Memory B cell (primary cell): ENCODE measurements around the gene MYO19.
"Not testable (repeated sequence)": the region's sequence is repeated elsewhere in the genome, so short reads cannot be mapped to it uniquely, and the experiment has no call there.

Experiments
- ATAC-seq: fragments of 150-1000 bp; cut with Tn5 transposase; 2 replicates; pipeline ENCODE4 v1.10.0; 2021; ENCODE audit warnings: low read depth, mild to moderate bottlenecking, moderate library complexity
- DNase-seq, 2 donors: peaks; one replicate each; pipeline ENCODE4 v3.0.0; 2022; ENCODE audit warnings: low spot score in 2 of 2
- H3K27ac Mint-ChIP-seq: one replicate; pipeline ENCODE4 v1.8.0; 2022; ENCODE audit warnings: mild to moderate bottlenecking, moderate library complexity, mixed read lengths
- H3K27me3 Mint-ChIP-seq: one replicate; pipeline ENCODE4 v1.8.0; 2022; ENCODE audit warnings: mixed read lengths
- H3K36me3 Mint-ChIP-seq: one replicate; pipeline ENCODE4 v1.8.0; 2022; ENCODE audit warnings: mild to moderate bottlenecking, mixed read lengths
- H3K4me1 Mint-ChIP-seq: one replicate; pipeline ENCODE4 v1.8.0; 2022; ENCODE audit warnings: mixed read lengths
- H3K4me3 Mint-ChIP-seq: one replicate; pipeline ENCODE4 v1.8.0; 2022; ENCODE audit warnings: mild to moderate bottlenecking, moderate library complexity, mixed read lengths
- H3K9me3 Mint-ChIP-seq: one replicate; pipeline ENCODE4 v1.8.0; 2022; ENCODE audit warnings: mixed read lengths

MYO19 gene

GRCh38 chr17:36500745-36501225 lies 33.9 kb downstream of the MYO19 start:
- Mint-ChIP-seq H3K4me3 (no peak overlapping the region), H3K9me3 (no peaks in the 10 kb centered on the region), H3K4me1 (no peaks in the 10 kb centered on the region), H3K27me3 (no peaks in the 10 kb centered on the region), H3K36me3 (peaks cover 13% of the 10 kb centered on the region), H3K27ac (no peak overlapping the region)
- ATAC-seq, result no peak
- DNase-seq, result no peak

- DNase-seq, result no peak
- H3K9me3 Mint-ChIP-seq, result no peaks in the 10 kb centered on the region
- H3K4me3 Mint-ChIP-seq, result no peak overlapping the region
- H3K27ac Mint-ChIP-seq, result no peak overlapping the region
- peaks cover 17% of the 10 kb centered on the region for H3K36me3 Mint-ChIP-seq
- H3K4me1 Mint-ChIP-seq, result no peaks in the 10 kb centered on the region
- H3K27me3 Mint-ChIP-seq, result no peaks in the 10 kb centered on the region
- ATAC-seq, result no peak
Measured at GRCh38 chr17:36498560-36499300, 35.9 kb downstream of the MYO19 start.

- Mint-ChIP-seq H3K4me1 (no peaks in the 10 kb centered on the region), H3K36me3 (peaks cover 16% of the 10 kb centered on the region), H3K27me3 (no peaks in the 10 kb centered on the region), H3K27ac (no peak overlapping the region), H3K9me3 (no peaks in the 10 kb centered on the region), H3K4me3 (no peak overlapping the region)
- ATAC-seq (no peak), DNase-seq (no peak)
Measured at GRCh38 chr17:36498155-36498554, 36.5 kb downstream of the MYO19 start.

GRCh38 chr17:36496018-36496789 lies 38.5 kb downstream of the MYO19 start:
- no peak overlapping the region for H3K4me3 Mint-ChIP-seq
- H3K36me3 Mint-ChIP-seq, result peaks cover 22% of the 10 kb centered on the region
- H3K4me1 Mint-ChIP-seq, result peaks cover 5% of the 10 kb centered on the region

GRCh38 chr17:36495076-36495578 lies 39.5 kb downstream of the MYO19 start:
- Mint-ChIP-seq H3K27ac (no peak overlapping the region), H3K36me3 (peaks cover 24% of the 10 kb centered on the region)

More at GRCh38 chr17:36496018-36496789, 38.5 kb downstream of the MYO19 start:
- ATAC-seq (no peak), DNase-seq (no peak)
- Mint-ChIP-seq H3K9me3 (no peaks in the 10 kb centered on the region), H3K27me3 (no peaks in the 10 kb centered on the region), H3K27ac (no peak overlapping the region)

GRCh38 chr17:36494674-36495073 lies 40.0 kb downstream of the MYO19 start:
- no peak overlapping the region for H3K4me3 Mint-ChIP-seq
- DNase-seq (no peak), ATAC-seq (no peak)
- H3K36me3 Mint-ChIP-seq, result peaks cover 27% of the 10 kb centered on the region
- H3K27ac Mint-ChIP-seq, result no peak overlapping the region
- peaks cover 12% of the 10 kb centered on the region for H3K4me1 Mint-ChIP-seq
- H3K9me3 Mint-ChIP-seq, result no peaks in the 10 kb centered on the region
- H3K27me3 Mint-ChIP-seq, result no peaks in the 10 kb centered on the region

More at GRCh38 chr17:36495076-36495578, 39.5 kb downstream of the MYO19 start:
- H3K27me3 Mint-ChIP-seq, result no peaks in the 10 kb centered on the region
- ATAC-seq, result no peak
- no peak overlapping the region for H3K4me3 Mint-ChIP-seq
- H3K4me1 Mint-ChIP-seq, result peaks cover 9% of the 10 kb centered on the region
- H3K9me3 Mint-ChIP-seq, result no peaks in the 10 kb centered on the region
- DNase-seq, result no peak

GRCh38 chr17:36493956-36494355 lies 40.7 kb downstream of the MYO19 start:
- H3K36me3 Mint-ChIP-seq, result peaks cover 28% of the 10 kb centered on the region
- no peak overlapping the region for H3K4me3 Mint-ChIP-seq
- H3K27me3 Mint-ChIP-seq, result no peaks in the 10 kb centered on the region
- H3K27ac Mint-ChIP-seq, result peak overlapping the region; percentile 47
- no peaks in the 10 kb centered on the region for H3K9me3 Mint-ChIP-seq
- H3K4me1 Mint-ChIP-seq, result peaks cover 17% of the 10 kb centered on the region
- DNase-seq (no peak), ATAC-seq (no peak)

- H3K27ac Mint-ChIP-seq, result peak within 1 kb of the TSS; percentile 96
- ATAC-seq (peak; percentile 95), DNase-seq (peak; percentile 82 to 83)
- peaks cover 10% of the 10 kb centered on the region for H3K27me3 Mint-ChIP-seq
- peaks cover 25% of the 10 kb centered on the region for H3K4me1 Mint-ChIP-seq
- peak within 1 kb of the TSS; percentile 99 for H3K4me3 Mint-ChIP-seq
- peaks cover 10% of the 10 kb centered on the region for H3K36me3 Mint-ChIP-seq
- no peaks in the 10 kb centered on the region for H3K9me3 Mint-ChIP-seq
Measured at GRCh38 chr17:36486204-36487194, 48.2 kb downstream of the MYO19 start, which contains the start of gene ZNHIT3. ZNHIT3 (plus strand) TSS chr17:36486681; CDS start chr17:36486700, 19 bp downstream.

- Mint-ChIP-seq H3K9me3 (no peaks in the 10 kb centered on the region), H3K27ac (peak overlapping the region; percentile 96), H3K27me3 (peaks cover 10% of the 10 kb centered on the region), H3K36me3 (peaks cover 10% of the 10 kb centered on the region), H3K4me1 (peaks cover 19% of the 10 kb centered on the region), H3K4me3 (peak overlapping the region; percentile 99)
- ATAC-seq (no peak), DNase-seq (no peak)
Measured at GRCh38 chr17:36485805-36486203, 48.9 kb downstream of the MYO19 start.

- Mint-ChIP-seq H3K4me3 (peak overlapping the region; percentile 99), H3K27me3 (peaks cover 13% of the 10 kb centered on the region), H3K9me3 (no peaks in the 10 kb centered on the region), H3K36me3 (peaks cover 7% of the 10 kb centered on the region), H3K4me1 (peaks cover 16% of the 10 kb centered on the region), H3K27ac (no peak overlapping the region)
- no peak for ATAC-seq
- no peak for DNase-seq
Measured at GRCh38 chr17:36485027-36485426, 49.6 kb downstream of the MYO19 start.

- not testable (repeated sequence) for H3K27ac Mint-ChIP-seq, H3K9me3 Mint-ChIP-seq, H3K36me3 Mint-ChIP-seq, H3K4me3 Mint-ChIP-seq, ATAC-seq, DNase-seq
- Mint-ChIP-seq H3K27me3 (peaks cover 13% of the 10 kb centered on the region), H3K4me1 (peaks cover 10% of the 10 kb centered on the region)
Measured at GRCh38 chr17:36484021-36484420, 50.6 kb downstream of the MYO19 start.

GRCh38 chr17:36482611-36483504 lies 51.8 kb downstream of the MYO19 start:
- ATAC-seq (peak; percentile 61), DNase-seq (peak; percentile 83 to 90)
- no peaks in the 10 kb centered on the region for H3K9me3 Mint-ChIP-seq
- H3K36me3 Mint-ChIP-seq, result peaks cover 2% of the 10 kb centered on the region
- peaks cover 13% of the 10 kb centered on the region for H3K27me3 Mint-ChIP-seq
- H3K27ac Mint-ChIP-seq, result no peak overlapping the region
- peaks cover 6% of the 10 kb centered on the region for H3K4me1 Mint-ChIP-seq
- H3K4me3 Mint-ChIP-seq, result peak overlapping the region; percentile 76
